K562 (cell line): ENCODE measurements around the gene ZBTB32. TPM values are rescaled to one million over a fixed set of nuclear protein-coding genes. Genes with fewer than 3 reads are reported as not detected.
A peak's percentile ranks its signal among the peaks of the same experiment; 100 is the strongest.

Experiments used
- CCAR2 ChIP-seq: fragments of 200-400 bp; formaldehyde crosslinking; IDR thresholded peaks from 2 replicates; pipeline ENCODE4 v1.6.1; 2017; ENCODE audit warnings: mild to moderate bottlenecking, low read depth, low read length
- ERF ChIP-seq: fragments of 450-650 bp; formaldehyde crosslinking; IDR thresholded peaks from 2 replicates; pipeline ENCODE4 v1.4.0; 2020; ENCODE audit warnings: mild to moderate bottlenecking, mixed read lengths
- MAFK ChIP-seq: IDR thresholded peaks from 2 replicates; pipeline ENCODE4 v1.6.1; 2011; ENCODE audit warnings: low read length, improper control_type of control experiment
- MEF2A ChIP-seq: IDR thresholded peaks from 2 replicates; pipeline ENCODE4 v1.6.1; 2011; ENCODE audit warnings: low read depth, mild to moderate bottlenecking, low read length, moderate library complexity; ENCODE audit not compliant: control insufficient read depth
- POLR3G ChIP-seq: IDR thresholded peaks from 2 replicates; pipeline ENCODE4 v1.6.1; 2011; ENCODE audit not compliant: insufficient read length, insufficient replicate concordance; ENCODE audit errors: extremely low read depth
- RBFOX2 ChIP-seq: fragments of 200-400 bp; formaldehyde crosslinking; IDR thresholded peaks from 2 replicates; pipeline ENCODE4 v1.6.1; 2017; ENCODE audit warnings: low read depth, mild to moderate bottlenecking, low read length, moderate library complexity
- SMAD4 ChIP-seq: fragments of 250-450 bp; sonication (Bioruptor Pico); conservative IDR thresholded peaks from 2 replicates; pipeline ENCODE4 v1.8.0; 2021; ENCODE audit warnings: inconsistent platforms, mild to moderate bottlenecking, moderate library complexity
- TAF1 ChIP-seq: IDR thresholded peaks from 2 replicates; pipeline ENCODE4 v1.6.1; 2011; ENCODE audit warnings: mild to moderate bottlenecking, low read length, moderate library complexity; ENCODE audit not compliant: insufficient read depth, control insufficient read depth, severe bottlenecking; ENCODE audit errors: extremely low read depth
- TAF9B ChIP-seq: fragments of 450-650 bp; IDR thresholded peaks from 2 replicates; pipeline ENCODE4 v1.6.1; 2018; ENCODE audit warnings: mild to moderate bottlenecking; ENCODE audit not compliant: partially characterized antibody
- TGIF2 ChIP-seq: sonication (generic); formaldehyde crosslinking; IDR thresholded peaks from 2 replicates; pipeline ENCODE4 v1.8.1; 2022; ENCODE audit warnings: mild to moderate bottlenecking, missing genetic modification reagents, moderate library complexity
- ZKSCAN8 ChIP-seq: fragments of 200-800 bp; sonication (Bioruptor generic); IDR thresholded peaks from 2 replicates; pipeline ENCODE4 v1.6.1; 2016; ENCODE audit warnings: missing genetic modification characterization, missing compliant biosample characterization
- ZNF347 ChIP-seq: fragments of 450-650 bp; formaldehyde crosslinking; IDR thresholded peaks from 2 replicates; pipeline ENCODE4 v1.4.0; 2020; ENCODE audit warnings: low read depth, mild to moderate bottlenecking, moderate library complexity
- polyA plus RNA-seq, 8 experiments: library from polyadenylated mRNA; depleted of rRNA in 4 of 8; stranded (reverse) in 5 of 8; unstranded in 3 of 8; fragments of >200 nt; fragmentation: Nextera tagmentation in 2 of 8; fragmentation: Illumina TruSeq in 1 of 8; extraction: Ambion mirVana in 2 of 8; extraction: Trizol in 1 of 8; gene quantifications; 2 replicates each; pipeline versions ENCODE4 v1.2.1 to v1.2.3, GENCODE V29; 2011 to 2014; ENCODE audit warnings: inconsistent platforms in 1 of 8, missing spikeins in 1 of 8
- total RNA-seq, 7 experiments: library from RNA; depleted of rRNA in 6 of 7; stranded (reverse); fragments of >200 nt in 6 of 7; fragmentation: Illumina TruSeq in 2 of 7; extraction: Trizol in 2 of 7; gene quantifications; 2 replicates each; pipeline versions ENCODE4 v1.2.1 to v1.2.3, GENCODE V29; 2011 to 2021; ENCODE audit warnings: low replicate concordance in 1 of 7
- TF ChIP-seq, protein P1 (sequence below): fragments of 250-450 bp; sonication (Bioruptor Pico); IDR thresholded peaks from 2 replicates; pipeline ENCODE4 v1.4.0; 2020; ENCODE audit warnings: mild to moderate bottlenecking, moderate library complexity
- TF ChIP-seq, protein P2 (sequence below), 2 experiments: fragments of 450-650 bp in 1 of 2; sonication (generic) in 1 of 2; formaldehyde crosslinking in 1 of 2; IDR thresholded peaks in 1 of 2; conservative IDR thresholded peaks in 1 of 2; 2 replicates each; pipeline versions ENCODE4 v1.6.1 to v1.8.1; 2016 to 2023; ENCODE audit warnings: mild to moderate bottlenecking in 2 of 2, moderate library complexity in 2 of 2, inconsistent platforms in 1 of 2, missing genetic modification reagents in 1 of 2
- TF ChIP-seq, protein P3 (sequence below): fragments of 450-650 bp; IDR thresholded peaks from 2 replicates; pipeline ENCODE4 v1.7.1; 2018; ENCODE audit warnings: mild to moderate bottlenecking, low read depth; ENCODE audit not compliant: partially characterized antibody
- TF ChIP-seq, protein P4 (sequence below), 2 experiments: fragments of 150-350 bp in 1 of 2; IDR thresholded peaks; 2 replicates each; pipeline ENCODE4 v1.6.1; 2012 to 2016; ENCODE audit warnings: low read depth in 2 of 2, low read length in 2 of 2, mild to moderate bottlenecking in 1 of 2, moderate library complexity in 1 of 2

Gene ZBTB32
- total and polyA plus RNA-seq, 9 of the 15 experiments (the other 6 are each of a cell fraction or from before 2014, with no cell fraction given) = 0.20 TPM; not detected in 8

DNA sequence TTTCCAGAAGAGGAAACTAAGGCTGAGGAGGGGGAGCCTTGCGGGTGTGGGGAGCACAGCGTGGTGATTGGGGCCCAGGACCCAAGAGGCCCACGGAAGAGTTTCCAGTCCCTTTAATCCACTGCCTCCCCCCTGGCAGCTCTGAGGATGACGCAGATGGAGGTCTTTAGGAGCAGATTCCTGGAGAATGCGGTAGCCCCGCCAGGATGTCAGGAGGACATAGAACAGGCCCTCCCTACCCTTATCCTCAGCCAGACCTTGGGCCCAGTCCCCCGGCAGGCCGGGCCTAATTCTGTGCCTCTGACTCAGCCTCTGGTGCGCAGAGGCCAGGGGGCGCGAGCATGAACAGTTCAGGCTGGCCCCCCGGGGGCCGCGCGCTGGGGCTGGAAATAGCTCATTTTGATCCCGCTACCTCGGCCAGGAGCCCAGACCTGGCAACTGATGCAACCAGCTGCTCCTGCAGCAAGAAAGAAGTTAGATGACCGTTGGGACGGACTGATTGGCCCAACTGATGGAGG, 52.9 kb downstream of the ZBTB32 start (continued):
- TF ChIP-seq, protein P1, sequence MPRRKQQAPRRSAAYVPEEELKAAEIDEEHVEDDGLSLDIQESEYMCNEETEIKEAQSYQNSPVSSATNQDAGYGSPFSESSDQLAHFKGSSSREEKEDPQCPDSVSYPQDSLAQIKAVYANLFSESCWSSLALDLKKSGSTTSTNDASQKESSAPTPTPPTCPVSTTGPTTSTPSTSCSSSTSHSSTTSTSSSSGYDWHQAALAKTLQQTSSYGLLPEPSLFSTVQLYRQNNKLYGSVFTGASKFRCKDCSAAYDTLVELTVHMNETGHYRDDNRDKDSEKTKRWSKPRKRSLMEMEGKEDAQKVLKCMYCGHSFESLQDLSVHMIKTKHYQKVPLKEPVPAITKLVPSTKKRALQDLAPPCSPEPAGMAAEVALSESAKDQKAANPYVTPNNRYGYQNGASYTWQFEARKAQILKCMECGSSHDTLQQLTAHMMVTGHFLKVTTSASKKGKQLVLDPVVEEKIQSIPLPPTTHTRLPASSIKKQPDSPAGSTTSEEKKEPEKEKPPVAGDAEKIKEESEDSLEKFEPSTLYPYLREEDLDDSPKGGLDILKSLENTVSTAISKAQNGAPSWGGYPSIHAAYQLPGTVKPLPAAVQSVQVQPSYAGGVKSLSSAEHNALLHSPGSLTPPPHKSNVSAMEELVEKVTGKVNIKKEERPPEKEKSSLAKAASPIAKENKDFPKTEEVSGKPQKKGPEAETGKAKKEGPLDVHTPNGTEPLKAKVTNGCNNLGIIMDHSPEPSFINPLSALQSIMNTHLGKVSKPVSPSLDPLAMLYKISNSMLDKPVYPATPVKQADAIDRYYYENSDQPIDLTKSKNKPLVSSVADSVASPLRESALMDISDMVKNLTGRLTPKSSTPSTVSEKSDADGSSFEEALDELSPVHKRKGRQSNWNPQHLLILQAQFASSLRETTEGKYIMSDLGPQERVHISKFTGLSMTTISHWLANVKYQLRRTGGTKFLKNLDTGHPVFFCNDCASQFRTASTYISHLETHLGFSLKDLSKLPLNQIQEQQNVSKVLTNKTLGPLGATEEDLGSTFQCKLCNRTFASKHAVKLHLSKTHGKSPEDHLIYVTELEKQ (CRISPR knock-in tag) = no peak
- TF ChIP-seq RBFOX2 (peak; percentile 86), ZKSCAN8 (CRISPR knock-in tag) (peak; percentile 59; the same call in 1 of the 2 replicates), ZNF347 (CRISPR knock-in tag) (no peak), ERF (CRISPR knock-in tag) (peak; percentile 40; the same call in 1 of the 2 replicates), MAFK (no peak), TAF1 (peak; percentile 35), TGIF2 (no peak), TAF9B (peak; percentile 33), MEF2A (peak; percentile 40; the same call in 1 of the 2 replicates), SMAD4 (CRISPR knock-in tag) (0 out of 2 replicates have a peak, but pooled peaks have one; percentile 44), POLR3G (no peak), CCAR2 (no peak)
- TF ChIP-seq, protein P2, sequence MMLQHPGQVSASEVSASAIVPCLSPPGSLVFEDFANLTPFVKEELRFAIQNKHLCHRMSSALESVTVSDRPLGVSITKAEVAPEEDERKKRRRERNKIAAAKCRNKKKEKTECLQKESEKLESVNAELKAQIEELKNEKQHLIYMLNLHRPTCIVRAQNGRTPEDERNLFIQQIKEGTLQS (IDR thresholded peaks at IDR 0.05) = peak; percentile 68
- TF ChIP-seq, protein P2 (CRISPR knock-in tag; conservative IDR thresholded peaks at IDR 0.05) = no peak
- TF ChIP-seq, protein P3, sequence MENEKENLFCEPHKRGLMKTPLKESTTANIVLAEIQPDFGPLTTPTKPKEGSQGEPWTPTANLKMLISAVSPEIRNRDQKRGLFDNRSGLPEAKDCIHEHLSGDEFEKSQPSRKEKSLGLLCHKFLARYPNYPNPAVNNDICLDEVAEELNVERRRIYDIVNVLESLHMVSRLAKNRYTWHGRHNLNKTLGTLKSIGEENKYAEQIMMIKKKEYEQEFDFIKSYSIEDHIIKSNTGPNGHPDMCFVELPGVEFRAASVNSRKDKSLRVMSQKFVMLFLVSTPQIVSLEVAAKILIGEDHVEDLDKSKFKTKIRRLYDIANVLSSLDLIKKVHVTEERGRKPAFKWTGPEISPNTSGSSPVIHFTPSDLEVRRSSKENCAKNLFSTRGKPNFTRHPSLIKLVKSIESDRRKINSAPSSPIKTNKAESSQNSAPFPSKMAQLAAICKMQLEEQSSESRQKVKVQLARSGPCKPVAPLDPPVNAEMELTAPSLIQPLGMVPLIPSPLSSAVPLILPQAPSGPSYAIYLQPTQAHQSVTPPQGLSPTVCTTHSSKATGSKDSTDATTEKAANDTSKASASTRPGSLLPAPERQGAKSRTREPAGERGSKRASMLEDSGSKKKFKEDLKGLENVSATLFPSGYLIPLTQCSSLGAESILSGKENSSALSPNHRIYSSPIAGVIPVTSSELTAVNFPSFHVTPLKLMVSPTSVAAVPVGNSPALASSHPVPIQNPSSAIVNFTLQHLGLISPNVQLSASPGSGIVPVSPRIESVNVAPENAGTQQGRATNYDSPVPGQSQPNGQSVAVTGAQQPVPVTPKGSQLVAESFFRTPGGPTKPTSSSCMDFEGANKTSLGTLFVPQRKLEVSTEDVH = no peak
- TF ChIP-seq, protein P4, sequence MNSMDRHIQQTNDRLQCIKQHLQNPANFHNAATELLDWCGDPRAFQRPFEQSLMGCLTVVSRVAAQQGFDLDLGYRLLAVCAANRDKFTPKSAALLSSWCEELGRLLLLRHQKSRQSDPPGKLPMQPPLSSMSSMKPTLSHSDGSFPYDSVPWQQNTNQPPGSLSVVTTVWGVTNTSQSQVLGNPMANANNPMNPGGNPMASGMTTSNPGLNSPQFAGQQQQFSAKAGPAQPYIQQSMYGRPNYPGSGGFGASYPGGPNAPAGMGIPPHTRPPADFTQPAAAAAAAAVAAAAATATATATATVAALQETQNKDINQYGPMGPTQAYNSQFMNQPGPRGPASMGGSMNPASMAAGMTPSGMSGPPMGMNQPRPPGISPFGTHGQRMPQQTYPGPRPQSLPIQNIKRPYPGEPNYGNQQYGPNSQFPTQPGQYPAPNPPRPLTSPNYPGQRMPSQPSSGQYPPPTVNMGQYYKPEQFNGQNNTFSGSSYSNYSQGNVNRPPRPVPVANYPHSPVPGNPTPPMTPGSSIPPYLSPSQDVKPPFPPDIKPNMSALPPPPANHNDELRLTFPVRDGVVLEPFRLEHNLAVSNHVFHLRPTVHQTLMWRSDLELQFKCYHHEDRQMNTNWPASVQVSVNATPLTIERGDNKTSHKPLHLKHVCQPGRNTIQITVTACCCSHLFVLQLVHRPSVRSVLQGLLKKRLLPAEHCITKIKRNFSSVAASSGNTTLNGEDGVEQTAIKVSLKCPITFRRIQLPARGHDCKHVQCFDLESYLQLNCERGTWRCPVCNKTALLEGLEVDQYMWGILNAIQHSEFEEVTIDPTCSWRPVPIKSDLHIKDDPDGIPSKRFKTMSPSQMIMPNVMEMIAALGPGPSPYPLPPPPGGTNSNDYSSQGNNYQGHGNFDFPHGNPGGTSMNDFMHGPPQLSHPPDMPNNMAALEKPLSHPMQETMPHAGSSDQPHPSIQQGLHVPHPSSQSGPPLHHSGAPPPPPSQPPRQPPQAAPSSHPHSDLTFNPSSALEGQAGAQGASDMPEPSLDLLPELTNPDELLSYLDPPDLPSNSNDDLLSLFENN (IDR thresholded peaks at IDR 0.05; ENCODE audit: low read depth in 2 of 2, low read length in 2 of 2) = 0 out of 4 replicates have a peak, but pooled peaks of 1 of the 2 experiments have one; percentile 35
